HG02840 (cell line): ENCODE data around the gene PLEKHM2.

Experiments used
- ATAC-seq: cut with Tn5 transposase; IDR thresholded peaks from one replicate; pipeline ENCODE4 v1.9.1; 2021; ENCODE audit warnings: mild to moderate bottlenecking, moderate library complexity, moderate number of reproducible peaks; ENCODE audit not compliant: unreplicated experiment, low FRiP score

Gene PLEKHM2

DNA sequence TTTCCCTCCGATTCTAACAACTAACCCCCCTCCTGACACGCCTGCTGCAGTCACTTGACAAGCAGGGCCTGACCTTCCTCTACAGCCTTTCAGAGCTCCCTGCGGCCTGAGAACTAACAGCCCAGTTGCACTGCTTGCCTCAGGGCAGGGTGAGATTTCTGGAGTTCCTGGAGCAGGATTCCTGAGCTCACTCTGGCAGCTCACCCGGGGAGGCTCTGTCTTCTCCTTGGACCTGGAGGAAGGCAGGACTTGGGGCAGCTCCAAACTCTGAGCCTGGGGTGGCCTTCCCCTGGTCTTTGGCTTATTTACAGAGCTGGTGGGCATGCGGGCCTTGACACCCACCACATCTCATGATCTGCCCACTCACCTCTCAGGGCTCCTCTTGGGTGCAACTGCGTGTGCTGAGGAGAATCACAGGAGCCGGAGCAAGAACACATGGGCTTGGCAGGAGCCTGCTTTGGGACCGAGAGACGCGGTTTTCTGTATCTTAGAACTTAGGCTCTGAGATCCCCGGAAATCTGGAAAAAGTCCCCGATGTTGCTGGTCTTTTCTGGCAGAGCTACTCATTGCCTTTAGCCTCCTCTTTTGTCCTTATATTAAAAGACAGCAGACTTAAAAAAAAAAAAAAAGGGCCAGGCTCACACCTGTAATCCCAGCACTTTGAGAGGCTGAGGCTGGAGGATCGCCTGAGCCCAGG is 38.9 kb downstream of the PLEKHM2 start:
- no peak for ATAC-seq

DNA sequence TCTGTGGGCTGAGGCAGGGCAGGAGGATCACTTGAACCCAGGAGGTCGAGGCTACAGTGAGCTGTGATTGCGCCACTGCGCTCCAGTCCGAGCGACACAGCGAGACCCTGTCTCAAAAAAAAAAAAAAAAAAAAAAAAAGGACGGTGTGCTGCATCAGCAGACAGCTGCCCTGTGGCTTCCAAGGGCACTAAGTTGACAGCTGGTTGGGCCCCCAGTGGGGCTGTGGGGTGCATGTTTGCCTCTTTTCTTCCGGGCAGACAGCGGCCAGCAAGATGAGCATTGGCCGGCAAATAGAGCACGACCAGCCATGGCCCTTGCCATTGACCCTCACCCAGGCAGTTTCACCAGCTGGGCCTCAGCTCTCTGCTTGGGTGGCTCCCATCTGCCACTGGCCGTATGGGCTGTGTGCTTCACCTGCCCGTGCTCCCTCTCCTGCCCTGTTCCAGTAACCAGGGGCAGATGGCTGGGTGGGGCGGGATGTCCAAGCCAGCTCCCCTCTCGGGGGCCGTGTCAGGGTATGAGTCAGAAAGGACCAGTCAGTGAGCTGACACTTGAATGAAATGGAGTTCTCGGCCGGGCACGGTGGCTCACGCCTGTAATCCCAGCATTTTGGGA is 39.6 kb downstream of the PLEKHM2 start:
- ATAC-seq, result no peak

DNA sequence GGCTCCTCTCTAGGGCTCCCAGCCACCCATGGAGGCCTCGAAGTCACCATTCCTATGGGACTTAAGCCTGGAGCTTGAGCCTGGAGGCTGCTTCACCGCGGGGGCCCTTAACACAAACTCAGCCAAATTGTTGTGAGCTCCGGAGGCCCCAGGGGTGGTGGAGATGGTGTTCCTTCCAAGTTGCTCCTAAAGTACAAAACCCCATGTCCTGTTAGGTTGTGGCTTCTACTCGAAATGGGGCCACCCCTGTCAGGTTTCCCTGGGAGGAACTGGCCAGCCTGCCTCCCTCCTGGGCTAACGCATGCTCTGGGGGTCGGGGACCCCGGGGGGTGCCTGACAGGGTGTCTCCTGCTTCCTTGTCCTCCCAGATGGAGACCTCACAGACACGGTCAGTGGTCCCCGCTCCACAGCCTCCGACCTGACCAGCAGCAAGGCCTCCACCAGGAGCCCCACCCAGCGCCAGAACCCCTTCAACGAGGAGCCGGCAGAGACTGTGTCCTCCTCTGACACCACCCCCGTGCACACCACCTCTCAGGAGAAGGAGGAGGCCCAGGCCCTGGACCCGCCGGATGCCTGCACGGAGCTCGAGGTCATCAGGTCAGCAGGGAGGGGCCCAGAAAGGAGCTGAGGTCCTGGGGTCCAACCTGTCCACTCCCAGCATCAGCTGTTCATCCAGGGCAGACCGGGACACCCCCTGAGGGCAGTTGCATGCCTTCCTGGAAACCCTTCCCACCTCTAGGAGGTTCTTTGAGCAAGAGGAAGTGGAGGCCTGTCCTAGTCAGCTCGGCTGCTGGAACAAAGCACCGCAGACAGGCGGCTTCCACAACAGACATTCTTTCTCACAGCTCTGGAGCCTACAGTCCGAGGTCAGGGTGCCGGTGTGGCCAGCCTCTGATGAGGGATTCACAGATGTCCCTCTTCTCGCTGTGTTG is 41.1 kb downstream of the PLEKHM2 start:
- ATAC-seq, result no peak

DNA sequence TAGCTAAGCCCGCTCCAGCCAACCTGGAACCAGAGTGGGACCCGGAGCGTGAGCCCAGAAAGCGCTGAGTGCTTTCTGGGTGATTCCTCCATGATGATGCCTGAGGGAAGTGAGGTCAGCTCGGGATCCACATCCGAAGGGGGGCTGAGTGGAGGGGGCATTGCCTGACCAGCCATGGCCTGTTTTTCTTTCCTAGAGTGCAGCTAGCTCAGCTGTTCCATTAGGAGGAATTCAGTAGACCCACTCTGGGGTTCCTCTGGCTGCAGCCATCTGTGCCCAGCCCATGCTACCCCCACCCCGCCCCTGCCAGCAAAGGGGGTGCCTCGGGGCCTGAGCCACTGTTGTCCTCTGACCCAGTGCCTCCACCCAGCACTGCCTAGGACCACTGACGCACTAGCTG is 42.4 kb downstream of the PLEKHM2 start:
- ATAC-seq, result no peak

DNA sequence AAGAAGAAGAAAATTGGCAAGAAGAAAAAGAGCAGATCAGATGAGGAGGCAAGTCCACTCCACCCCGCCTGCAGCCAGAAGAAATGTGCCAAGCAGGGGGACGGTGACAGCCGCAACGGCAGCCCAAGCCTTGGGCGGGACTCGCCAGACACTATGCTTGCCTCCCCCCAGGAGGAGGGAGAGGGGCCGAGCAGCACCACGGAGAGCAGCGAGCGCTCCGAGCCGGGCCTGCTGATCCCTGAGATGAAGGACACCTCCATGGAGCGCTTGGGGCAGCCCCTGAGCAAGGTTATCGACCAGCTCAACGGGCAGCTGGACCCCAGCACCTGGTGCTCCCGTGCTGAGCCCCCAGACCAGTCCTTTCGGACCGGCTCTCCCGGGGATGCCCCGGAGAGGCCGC is 42.9 kb downstream of the PLEKHM2 start:
- ATAC-seq, result no peak

DNA sequence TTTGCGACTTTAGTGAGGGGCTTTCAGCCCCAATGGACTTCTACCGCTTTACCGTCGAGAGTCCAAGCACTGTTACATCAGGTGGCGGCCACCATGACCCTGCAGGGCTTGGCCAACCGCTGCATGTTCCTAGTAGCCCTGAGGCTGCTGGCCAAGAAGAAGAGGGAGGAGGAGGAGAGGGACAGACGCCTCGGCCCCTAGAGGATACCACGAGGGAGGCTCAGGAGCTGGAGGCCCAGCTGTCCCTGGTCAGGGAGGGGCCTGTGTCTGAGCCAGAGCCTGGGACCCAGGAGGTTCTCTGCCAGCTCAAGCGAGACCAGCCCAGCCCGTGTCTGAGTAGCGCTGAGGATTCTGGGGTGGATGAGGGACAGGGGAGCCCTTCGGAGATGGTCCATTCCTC is 43.3 kb downstream of the PLEKHM2 start:
- ATAC-seq, result no peak

DNA sequence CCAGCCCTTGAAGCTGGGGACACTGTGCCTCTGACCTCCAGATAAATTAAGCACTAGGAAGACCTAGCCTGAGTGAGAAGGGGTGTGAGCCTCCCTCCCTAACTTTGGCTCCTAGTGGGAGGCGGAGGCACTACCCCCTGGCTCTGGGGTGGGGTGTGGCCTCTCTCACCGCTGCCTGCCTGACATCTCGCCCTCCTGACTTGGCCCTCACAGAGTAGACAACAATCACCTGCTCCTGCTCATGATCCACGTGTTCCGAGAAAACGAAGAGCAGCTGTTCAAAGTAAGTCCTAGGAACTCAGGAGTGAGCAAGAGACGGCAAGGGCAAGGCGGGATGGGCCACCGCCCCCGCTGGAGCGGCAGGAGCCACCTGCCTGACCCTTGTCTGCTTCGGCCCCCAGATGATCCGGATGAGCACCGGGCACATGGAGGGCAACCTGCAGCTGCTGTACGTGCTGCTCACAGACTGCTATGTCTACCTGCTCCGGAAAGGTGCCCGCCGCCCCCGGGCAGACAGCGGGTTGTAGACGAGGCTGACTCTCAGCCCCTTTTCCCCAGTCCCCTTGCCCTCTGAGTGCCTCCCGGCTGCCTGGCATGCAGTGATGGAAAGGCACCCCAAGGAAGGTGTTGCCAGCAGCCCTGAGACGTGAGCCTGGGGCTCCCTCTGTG is 43.9 kb downstream of the PLEKHM2 start:
- no peak for ATAC-seq

DNA sequence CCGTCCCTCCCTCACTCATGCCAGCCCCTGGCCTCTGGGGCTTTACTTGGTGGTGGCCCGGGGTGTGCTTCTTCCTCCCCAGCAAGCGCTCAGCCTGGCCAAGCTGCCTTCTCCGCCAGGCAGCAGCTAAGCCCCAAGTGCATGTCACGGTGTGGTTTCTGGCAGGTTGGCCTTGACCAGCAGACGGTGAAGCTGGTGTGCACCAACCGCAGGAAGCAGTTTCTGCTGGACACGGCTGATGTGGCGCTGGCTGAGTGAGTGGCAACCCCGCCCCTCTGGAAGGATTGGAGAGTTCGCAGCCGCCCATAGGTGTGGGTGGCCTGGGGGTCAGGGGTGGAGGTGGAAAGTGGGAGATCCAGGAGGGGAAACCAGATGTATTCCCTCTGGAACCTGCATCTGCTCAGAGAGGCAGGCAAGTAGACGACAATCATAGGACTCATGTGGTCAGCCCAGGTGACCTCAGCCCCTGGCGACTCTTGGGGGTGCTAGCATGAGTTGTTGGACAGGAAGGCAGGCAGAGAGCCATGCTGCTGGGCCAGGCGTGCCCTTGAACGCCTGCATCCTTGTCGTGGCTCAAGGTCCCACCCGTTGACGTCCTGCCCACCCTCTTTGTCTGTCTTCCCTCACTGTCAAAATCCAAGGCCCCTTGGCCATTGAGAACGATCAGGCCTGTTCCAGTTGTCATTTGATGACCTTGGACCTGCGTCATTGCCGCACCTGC is 45.0 kb downstream of the PLEKHM2 start:
- ATAC-seq, result no peak

DNA sequence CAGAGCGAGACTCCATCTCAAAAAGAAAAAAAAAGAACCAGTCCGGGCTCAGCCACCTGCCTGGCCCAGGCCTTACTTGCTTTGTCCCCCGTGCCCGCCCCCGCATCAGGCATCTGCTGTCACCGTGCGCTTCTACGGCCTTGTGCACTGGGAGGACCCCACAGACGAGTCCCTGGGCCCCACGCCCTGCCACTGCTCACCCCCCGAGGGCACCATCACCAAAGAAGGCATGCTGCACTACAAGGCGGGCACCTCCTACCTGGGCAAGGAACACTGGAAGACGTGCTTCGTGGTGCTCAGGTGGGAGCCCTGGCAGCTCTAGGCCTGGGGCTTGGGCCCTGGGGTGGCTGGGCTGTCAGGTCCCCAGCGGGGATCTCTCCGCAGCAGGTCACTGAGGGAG is 46.3 kb downstream of the PLEKHM2 start:
- ATAC-seq, result no peak

DNA sequence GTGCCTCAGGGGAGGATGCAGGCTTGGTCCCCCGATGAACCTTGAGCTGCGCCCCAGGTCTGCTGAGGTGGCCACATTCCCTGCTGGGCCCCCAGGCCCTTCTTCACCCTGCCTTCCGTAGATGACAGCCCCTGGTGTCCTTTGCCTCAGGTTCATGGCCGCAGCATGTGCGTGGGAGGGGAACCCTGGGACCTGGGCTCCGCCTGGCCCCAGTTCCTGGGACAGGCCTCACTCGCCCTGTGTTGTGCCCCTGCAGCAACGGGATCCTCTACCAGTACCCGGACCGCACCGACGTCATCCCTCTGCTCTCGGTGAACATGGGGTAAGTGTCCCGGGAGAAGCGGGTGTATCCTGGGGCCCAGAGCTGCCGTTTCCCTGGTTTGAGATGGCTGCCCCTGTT is 46.8 kb downstream of the PLEKHM2 start:
- no peak for ATAC-seq

DNA sequence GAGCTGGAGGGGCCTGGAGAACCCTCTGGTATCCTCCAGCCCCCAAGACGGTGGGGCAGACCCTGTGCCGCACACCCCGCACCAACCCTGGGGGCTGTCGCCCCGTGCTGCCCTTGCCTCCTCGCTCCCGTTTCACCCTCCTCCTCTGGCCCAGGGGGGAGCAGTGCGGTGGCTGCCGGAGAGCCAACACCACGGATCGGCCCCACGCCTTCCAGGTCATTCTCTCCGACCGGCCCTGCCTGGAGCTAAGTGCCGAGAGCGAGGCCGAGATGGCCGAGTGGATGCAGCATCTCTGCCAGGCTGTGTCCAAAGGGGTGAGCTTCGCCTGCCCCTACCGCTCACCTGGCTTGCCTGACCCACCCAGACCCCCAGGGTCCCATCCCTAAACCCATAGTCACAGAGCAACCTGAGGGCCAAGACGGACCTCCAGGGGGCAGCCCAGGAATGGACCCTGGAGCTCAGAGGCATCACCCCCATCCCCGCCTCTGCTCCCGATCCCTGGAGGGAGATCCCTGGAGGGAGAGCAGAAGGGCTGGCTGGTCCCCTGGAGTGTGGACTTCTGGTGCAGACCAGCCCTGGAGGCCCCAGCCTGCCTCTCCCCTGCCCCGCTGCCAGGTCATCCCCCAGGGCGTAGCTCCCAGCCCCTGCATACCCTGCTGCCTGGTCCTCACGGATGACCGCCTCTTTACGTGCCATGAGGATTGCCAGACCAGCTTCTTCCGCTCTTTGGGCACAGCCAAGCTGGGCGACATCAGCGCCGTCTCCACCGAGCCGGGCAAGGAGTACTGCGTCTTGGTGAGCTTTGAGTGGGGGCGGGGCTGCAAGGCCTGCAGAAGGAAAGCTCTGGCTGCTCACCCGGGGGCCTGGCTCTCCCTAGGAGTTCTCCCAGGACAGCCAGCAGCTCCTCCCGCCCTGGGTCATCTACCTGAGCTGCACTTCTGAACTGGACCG is 47.9 kb downstream of the PLEKHM2 start:
- ATAC-seq, result no peak

DNA sequence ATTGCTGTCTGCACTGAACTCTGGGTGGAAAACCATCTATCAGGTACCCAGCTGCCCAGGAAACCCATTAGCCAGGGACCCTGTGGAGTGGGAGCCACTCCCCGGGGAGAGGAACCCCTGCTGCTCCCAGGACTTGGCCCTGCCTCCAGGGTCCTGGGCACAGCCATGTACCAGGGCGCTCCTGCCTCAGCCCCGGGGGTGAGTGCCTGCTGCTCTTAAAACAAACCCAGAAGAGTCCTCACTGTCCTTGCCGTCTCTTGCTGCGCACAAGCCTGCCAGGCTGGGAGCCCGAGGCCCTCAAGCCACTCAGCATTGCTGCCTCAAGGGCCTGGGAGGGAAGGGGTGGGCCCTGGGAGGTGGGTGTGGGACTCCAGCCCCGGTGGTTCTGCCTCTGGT is 48.6 kb downstream of the PLEKHM2 start:
- ATAC-seq, result no peak

DNA sequence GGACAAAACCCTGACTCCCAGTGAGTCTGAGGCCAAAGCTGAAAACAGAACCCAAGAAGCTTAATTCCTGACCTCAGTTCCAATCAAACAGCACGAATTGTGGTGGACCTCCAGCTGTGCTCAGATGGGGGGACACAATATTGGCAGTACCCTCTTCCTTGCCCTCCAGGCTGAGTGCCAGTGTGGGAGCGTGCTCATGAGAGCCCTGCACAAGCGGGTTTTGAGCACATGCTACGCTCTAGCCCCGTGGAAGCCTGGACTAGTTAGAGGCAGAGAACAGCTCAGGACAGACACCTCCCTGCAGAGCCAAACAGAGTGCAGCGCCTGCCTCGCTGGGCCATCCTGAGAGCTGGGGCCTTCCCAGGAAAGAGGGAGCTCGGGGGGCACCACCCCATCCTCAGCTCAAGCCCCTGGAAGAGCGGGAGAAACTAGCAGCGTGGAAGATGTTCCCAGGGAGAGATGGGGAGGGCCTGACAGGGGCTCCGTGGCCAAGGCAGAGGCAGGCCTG is 49.2 kb downstream of the PLEKHM2 start:
- ATAC-seq, result no peak

DNA sequence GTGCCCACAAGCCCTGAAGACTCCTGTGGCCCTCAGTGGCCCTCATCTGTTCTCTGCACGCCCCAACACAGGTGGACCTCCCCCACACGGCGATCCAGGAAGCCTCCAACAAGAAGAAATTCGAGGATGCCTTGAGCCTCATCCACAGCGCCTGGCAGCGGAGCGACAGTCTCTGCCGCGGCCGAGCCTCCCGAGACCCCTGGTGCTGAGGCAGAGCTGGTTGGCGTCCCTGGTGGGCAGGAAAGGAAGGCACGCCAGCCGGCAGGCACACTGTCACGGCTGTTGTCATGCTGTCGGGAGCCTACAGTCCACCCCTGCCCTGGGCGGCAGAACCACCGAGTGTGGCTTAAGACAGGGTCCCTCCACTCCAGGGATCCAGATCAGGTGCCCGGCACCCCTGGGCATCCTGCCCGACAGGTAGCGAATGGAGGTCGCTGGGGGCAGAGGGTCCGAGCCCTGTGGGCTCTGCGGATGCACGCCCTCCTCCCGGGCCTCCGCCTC is 49.7 kb downstream of the PLEKHM2 start:
- ATAC-seq, result no peak

DNA sequence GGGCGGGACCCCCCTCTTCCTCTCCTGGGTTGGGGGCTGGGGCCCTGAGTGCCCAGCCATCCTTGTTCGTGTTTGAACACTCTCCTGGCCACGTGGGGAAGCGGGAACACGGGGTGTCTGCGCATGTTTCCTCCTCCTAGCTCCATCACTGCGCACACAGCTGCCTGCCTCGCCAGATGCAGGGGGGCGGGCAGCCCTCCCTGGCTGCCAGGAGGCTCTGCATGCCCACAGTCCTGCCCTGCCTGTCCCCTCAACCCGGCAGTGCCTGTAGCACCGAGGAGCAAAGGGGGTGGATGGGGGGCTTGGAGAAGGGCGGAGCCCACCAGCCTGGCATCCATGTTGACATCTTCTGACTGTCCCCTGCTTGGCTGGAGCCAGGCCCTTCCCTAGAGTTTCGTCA is 50.2 kb downstream of the PLEKHM2 start:
- no peak for ATAC-seq

DNA sequence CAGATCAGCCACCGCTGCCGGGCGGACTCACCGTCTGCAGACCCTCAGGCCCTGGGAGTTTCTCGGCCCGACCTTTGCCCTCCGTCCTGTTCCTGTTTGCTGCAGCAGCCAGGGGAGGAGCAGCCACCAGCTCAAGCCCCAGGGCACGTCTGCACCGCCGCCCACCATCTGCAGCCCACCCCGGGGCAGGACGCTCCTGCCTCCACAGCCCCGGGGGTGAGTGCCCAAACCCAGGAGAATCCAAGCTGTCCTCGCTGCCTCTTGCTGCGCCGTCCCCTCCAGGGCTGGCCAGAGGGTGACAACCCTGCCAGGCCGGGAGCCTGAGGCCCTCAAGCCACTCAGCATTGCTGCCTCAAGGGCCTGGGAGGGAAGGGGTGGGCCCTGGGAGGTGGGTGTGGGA is 50.8 kb downstream of the PLEKHM2 start:
- ATAC-seq, result no peak

DNA sequence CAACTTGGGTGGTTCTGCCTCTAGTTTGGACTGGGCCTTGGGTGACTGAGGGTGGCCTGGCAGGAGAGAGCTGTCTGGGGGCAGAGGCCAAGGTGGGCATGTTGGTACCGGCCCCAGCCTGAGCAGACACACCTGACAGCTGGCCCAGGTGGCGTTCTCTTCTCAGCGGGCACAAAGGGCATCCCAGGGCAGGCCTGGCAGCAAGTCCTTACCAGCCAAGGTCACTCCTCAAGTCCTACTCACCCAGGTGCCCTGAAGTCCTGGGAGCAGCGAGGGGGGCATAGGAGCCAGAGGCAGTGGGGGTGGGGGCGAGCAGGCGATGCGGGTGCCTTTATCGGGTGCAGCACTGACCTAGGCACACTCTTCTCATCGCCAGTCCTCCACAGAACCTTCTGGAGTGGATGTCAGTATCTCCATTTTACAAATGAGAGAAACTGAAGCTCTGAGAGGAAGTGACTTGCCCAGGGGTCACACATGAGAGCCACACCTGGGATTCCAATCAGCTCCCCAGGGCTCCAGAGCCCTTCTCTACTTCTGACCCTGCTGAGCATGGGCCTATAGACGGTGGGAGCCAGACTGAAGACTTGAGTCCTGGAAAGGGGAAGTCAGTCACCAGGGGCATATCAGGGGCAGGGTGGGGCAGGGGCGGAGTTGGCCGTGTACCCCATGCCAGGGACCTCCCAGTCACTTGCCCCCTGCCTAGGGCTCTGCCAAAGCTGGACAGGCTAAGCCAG is 51.4 kb downstream of the PLEKHM2 start:
- ATAC-seq, result no peak
